ENCODE results near the gene SLC8A3. TPM values are rescaled to one million over a fixed set of nuclear protein-coding genes. Genes with fewer than 3 reads are reported as not detected.

Gene SLC8A3
- total and polyA plus RNA-seq, 10 of the 15 experiments (the other 5 are each of a cell fraction or from before 2014, with no cell fraction given), result 0.04 to 0.17 (median 0.13) TPM; not detected in 3

GRCh38 chr14:70098250-70098809 is 90.4 kb downstream of the SLC8A3 start:
- H4K20me1 ChIP-seq (ENCODE audit: control insufficient read depth, insufficient read depth), result no peaks in the 10 kb centered on the region
- H2AFZ ChIP-seq (ENCODE audit: control insufficient read depth, low read depth, low read length), result no peak overlapping the region
- WGBS (ENCODE audit: insufficient coverage, insufficient replicate concordance, low lambda C conversion rate, missing lambda C conversion rate), result 11% methylated on average over 6 of the region's 6 CpGs
- TF ChIP-seq POLR2A (IDR thresholded peaks at IDR 0.05; ENCODE audit: low read depth, low read length), result no peak
- no peak for TF ChIP-seq E2F8 (IDR thresholded peaks at IDR 0.05; ENCODE audit: low read depth, partially characterized antibody)
- no peak for TF ChIP-seq SP1 (IDR thresholded peaks at IDR 0.05; ENCODE audit: low read depth, low read length)
- TF ChIP-seq CREM (IDR thresholded peaks at IDR 0.05; ENCODE audit: low read depth), result no peak
- no peak for TF ChIP-seq NFYA (IDR thresholded peaks at IDR 0.05; ENCODE audit: borderline replicate concordance, low read depth, low read length)
- TF ChIP-seq ZBTB11 (CRISPR knock-in tag; IDR thresholded peaks at IDR 0.05), result no peak
- TF ChIP-seq CBX5 (IDR thresholded peaks at IDR 0.05; ENCODE audit: low read depth), result no peak
- TF ChIP-seq MYC (IDR thresholded peaks at IDR 0.05; ENCODE audit: insufficient read depth, insufficient read length, insufficient replicate concordance, low read length, severe bottlenecking), result no peak
- TF ChIP-seq NFIC (IDR thresholded peaks at IDR 0.05; ENCODE audit: low read depth, low read length), result no peak
- TF ChIP-seq CUX1 (IDR thresholded peaks at IDR 0.05; ENCODE audit: insufficient replicate concordance, low read depth, low read length), result no peak
- no peak for ATAC-seq
- SMC1A ChIA-PET (ENCODE audit: uncharacterized antibody, unreplicated experiment), result no interaction called here
- CTCF ChIA-PET, result interaction anchor here (2.3 kb wide), 1 partner anchor 11 kb away, joined by 8 read pairs; no protein-coding TSS in a partner anchor
- RAD21 ChIA-PET (ENCODE audit: unreplicated experiment), result no interaction called here
- in situ Hi-C loops (cut with MboI) (no loop called here), intact Hi-C loops (cut with micrococcal nuclease; ENCODE audit: unreplicated experiment) (no loop called here)
- H3K79me2 ChIP-seq (ENCODE audit: control insufficient read depth, insufficient read depth, low read length), result no peaks in the 10 kb centered on the region
- FAIRE-seq, result no peak
- no peak for DNase-seq (ENCODE audit: low read depth, low spot score)
- no peak overlapping the region for H3K27ac ChIP-seq (ENCODE audit: control insufficient read depth, insufficient read depth)
- no TSS peak for BruUV-seq (replicated peaks)
- H3K4me1 ChIP-seq (ENCODE audit: control insufficient read depth, insufficient read depth, low read length), result no peaks in the 10 kb centered on the region
- H3K4me2 ChIP-seq (ENCODE audit: control insufficient read depth, insufficient read depth), result no peak overlapping the region
- H3K36me3 ChIP-seq (ENCODE audit: control insufficient read depth in 2 of 2, insufficient read depth in 2 of 2, low read length in 1 of 2), result no peaks in the 10 kb centered on the region
- H3K27me3 ChIP-seq (replicated peaks in 1 of 2; ENCODE audit: control insufficient read depth in 2 of 2, insufficient read depth in 2 of 2, low read length in 1 of 2), result peaks cover 1 to 8% of the 10 kb centered on the region in 2 experiments
- H3K9me3 ChIP-seq (replicated peaks; ENCODE audit: control insufficient read depth, insufficient read depth, low read length), result no peaks in the 10 kb centered on the region
- H3K4me3 ChIP-seq, result no peak overlapping the region
- POLR2A ChIA-PET, result no interaction called here
- H3K9ac ChIP-seq (ENCODE audit: control insufficient read depth, insufficient read depth, low read length), result no peak overlapping the region
